Measurements from ENCODE around the gene KAT2B. TPM values are rescaled to one million over a fixed set of nuclear protein-coding genes. Genes with fewer than 3 reads are reported as not detected.

The KAT2B gene
- total RNA-seq, 1 experiment from 2014 or later, result 3.7 TPM

- DNase-seq (ENCODE audit: low read depth, low spot score) (no peak), ATAC-seq (no peak)
- Histone ChIP-seq H4K20me1 (ENCODE audit: insufficient read depth) (no peaks in the 10 kb centered on the region), H3K4me2 (ENCODE audit: low read length) (no peak overlapping the region), H3K9me3 (ENCODE audit: control insufficient read depth in 1 of 2, insufficient read depth in 1 of 2, low read depth in 1 of 2, low read length in 2 of 2) (no peaks in the 10 kb centered on the region), H3K36me3 (ENCODE audit: control insufficient read depth in 1 of 2, insufficient read depth in 2 of 2, low read length in 2 of 2) (no peaks in the 10 kb centered on the region), H2AFZ (ENCODE audit: low read depth, low read length, poor library complexity, severe bottlenecking) (no peak overlapping the region), H3K4me1 (ENCODE audit: control insufficient read depth in 1 of 2, insufficient read depth in 2 of 2, low read length in 2 of 2) (no peaks in the 10 kb centered on the region), H3K9me2 (ENCODE audit: insufficient read depth) (no peaks in the 10 kb centered on the region), H3K27ac (ENCODE audit: low read depth, low read length) (no peak overlapping the region), H3K79me2 (ENCODE audit: insufficient read depth, low read length) (no peaks in the 10 kb centered on the region), H3K4me3 (replicated peaks in 1 of 2; ENCODE audit: low read depth in 1 of 2, low read length in 2 of 2) (no peak overlapping the region), H3K9ac (ENCODE audit: low read length) (no peak overlapping the region), H3K27me3 (ENCODE audit: insufficient read depth, low read length) (no peaks in the 10 kb centered on the region)
- intact Hi-C loops (cut with micrococcal nuclease), result no loop called here
- ChIA-PET RAD21 (ENCODE audit: low non-redundant PET in 1 of 2, low total read pairs in 2 of 2, uncharacterized antibody in 2 of 2, unreplicated experiment in 2 of 2) (no interaction called here), CTCF (no interaction called here), POLR2A (no interaction called here)
- TF ChIP-seq, protein P1, sequence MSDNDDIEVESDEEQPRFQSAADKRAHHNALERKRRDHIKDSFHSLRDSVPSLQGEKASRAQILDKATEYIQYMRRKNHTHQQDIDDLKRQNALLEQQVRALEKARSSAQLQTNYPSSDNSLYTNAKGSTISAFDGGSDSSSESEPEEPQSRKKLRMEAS (IDR thresholded peaks at IDR 0.05), result no peak
- TF ChIP-seq RAD21 (IDR thresholded peaks at IDR 0.05; ENCODE audit: low read depth) (no peak), JUND (IDR thresholded peaks at IDR 0.05) (no peak)
- TF ChIP-seq, protein P2, sequence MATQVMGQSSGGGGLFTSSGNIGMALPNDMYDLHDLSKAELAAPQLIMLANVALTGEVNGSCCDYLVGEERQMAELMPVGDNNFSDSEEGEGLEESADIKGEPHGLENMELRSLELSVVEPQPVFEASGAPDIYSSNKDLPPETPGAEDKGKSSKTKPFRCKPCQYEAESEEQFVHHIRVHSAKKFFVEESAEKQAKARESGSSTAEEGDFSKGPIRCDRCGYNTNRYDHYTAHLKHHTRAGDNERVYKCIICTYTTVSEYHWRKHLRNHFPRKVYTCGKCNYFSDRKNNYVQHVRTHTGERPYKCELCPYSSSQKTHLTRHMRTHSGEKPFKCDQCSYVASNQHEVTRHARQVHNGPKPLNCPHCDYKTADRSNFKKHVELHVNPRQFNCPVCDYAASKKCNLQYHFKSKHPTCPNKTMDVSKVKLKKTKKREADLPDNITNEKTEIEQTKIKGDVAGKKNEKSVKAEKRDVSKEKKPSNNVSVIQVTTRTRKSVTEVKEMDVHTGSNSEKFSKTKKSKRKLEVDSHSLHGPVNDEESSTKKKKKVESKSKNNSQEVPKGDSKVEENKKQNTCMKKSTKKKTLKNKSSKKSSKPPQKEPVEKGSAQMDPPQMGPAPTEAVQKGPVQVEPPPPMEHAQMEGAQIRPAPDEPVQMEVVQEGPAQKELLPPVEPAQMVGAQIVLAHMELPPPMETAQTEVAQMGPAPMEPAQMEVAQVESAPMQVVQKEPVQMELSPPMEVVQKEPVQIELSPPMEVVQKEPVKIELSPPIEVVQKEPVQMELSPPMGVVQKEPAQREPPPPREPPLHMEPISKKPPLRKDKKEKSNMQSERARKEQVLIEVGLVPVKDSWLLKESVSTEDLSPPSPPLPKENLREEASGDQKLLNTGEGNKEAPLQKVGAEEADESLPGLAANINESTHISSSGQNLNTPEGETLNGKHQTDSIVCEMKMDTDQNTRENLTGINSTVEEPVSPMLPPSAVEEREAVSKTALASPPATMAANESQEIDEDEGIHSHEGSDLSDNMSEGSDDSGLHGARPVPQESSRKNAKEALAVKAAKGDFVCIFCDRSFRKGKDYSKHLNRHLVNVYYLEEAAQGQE (IDR thresholded peaks at IDR 0.05; ENCODE audit: low read depth), result no peak
- no TSS peak for BruUV-seq (replicated peaks)
Observed at GRCh38 chr3:20091331-20092047, 51.2 kb downstream of the KAT2B start.

DNA sequence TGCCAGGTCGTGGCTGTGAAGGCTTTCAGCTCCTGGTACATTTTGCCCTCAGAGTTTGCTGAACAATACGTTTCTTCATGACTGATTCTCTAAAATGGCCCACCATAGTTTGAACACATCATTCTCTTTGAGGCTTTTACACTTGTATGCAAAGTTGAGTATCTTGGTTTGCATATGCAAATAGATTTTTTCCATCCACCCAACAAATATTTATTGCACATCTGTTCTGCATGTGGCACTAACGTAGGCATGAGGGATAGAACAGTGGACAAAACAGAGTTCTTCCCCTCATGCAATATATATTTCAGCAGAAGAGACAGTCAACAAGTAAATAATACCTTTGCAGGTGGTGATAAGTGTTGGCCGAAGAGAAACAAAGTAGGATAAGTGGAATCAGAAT, 55.2 kb downstream of the KAT2B start:
- no peaks in the 10 kb centered on the region for H3K27me3 ChIP-seq (ENCODE audit: insufficient read depth, low read length)
- no peaks in the 10 kb centered on the region for H3K79me2 ChIP-seq (ENCODE audit: insufficient read depth, low read length)
- H3K4me3 ChIP-seq (replicated peaks in 1 of 2; ENCODE audit: low read depth in 1 of 2, low read length in 2 of 2), result no peak overlapping the region
- intact Hi-C loops (cut with micrococcal nuclease), result no loop called here
- ChIA-PET CTCF (no interaction called here), POLR2A (no interaction called here), RAD21 (ENCODE audit: low non-redundant PET in 1 of 2, low total read pairs in 2 of 2, uncharacterized antibody in 2 of 2, unreplicated experiment in 2 of 2) (no interaction called here)
- no peaks in the 10 kb centered on the region for H4K20me1 ChIP-seq (ENCODE audit: insufficient read depth)
- H3K9ac ChIP-seq (ENCODE audit: low read length), result no peak overlapping the region
- H3K36me3 ChIP-seq (ENCODE audit: control insufficient read depth in 1 of 2, insufficient read depth in 2 of 2, low read length in 2 of 2), result no peaks in the 10 kb centered on the region
- no peak overlapping the region for H3K27ac ChIP-seq (ENCODE audit: low read depth, low read length)
- H3K4me2 ChIP-seq (ENCODE audit: low read length), result no peak overlapping the region
- H2AFZ ChIP-seq (ENCODE audit: low read depth, low read length, poor library complexity, severe bottlenecking), result no peak overlapping the region
- H3K9me3 ChIP-seq (ENCODE audit: control insufficient read depth in 1 of 2, insufficient read depth in 1 of 2, low read depth in 1 of 2, low read length in 2 of 2), result no peaks in the 10 kb centered on the region
- no peak for ATAC-seq
- DNase-seq (ENCODE audit: low read depth, low spot score), result no peak
- no peaks in the 10 kb centered on the region for H3K4me1 ChIP-seq (ENCODE audit: control insufficient read depth in 1 of 2, insufficient read depth in 2 of 2, low read length in 2 of 2)
- H3K9me2 ChIP-seq (ENCODE audit: insufficient read depth), result no peaks in the 10 kb centered on the region
- BruUV-seq (replicated peaks), result no TSS peak
- no peak for TF ChIP-seq EZH2phosphoT487 (IDR thresholded peaks at IDR 0.05; ENCODE audit: borderline replicate concordance)
- TF ChIP-seq ZNF274 (IDR thresholded peaks at IDR 0.05; ENCODE audit: low read depth, low read length), result no peak
- TF ChIP-seq TCF7L2 (IDR thresholded peaks at IDR 0.05; ENCODE audit: borderline replicate concordance, extremely low read depth, insufficient read depth, insufficient read length), result no peak
- TF ChIP-seq, protein P3, sequence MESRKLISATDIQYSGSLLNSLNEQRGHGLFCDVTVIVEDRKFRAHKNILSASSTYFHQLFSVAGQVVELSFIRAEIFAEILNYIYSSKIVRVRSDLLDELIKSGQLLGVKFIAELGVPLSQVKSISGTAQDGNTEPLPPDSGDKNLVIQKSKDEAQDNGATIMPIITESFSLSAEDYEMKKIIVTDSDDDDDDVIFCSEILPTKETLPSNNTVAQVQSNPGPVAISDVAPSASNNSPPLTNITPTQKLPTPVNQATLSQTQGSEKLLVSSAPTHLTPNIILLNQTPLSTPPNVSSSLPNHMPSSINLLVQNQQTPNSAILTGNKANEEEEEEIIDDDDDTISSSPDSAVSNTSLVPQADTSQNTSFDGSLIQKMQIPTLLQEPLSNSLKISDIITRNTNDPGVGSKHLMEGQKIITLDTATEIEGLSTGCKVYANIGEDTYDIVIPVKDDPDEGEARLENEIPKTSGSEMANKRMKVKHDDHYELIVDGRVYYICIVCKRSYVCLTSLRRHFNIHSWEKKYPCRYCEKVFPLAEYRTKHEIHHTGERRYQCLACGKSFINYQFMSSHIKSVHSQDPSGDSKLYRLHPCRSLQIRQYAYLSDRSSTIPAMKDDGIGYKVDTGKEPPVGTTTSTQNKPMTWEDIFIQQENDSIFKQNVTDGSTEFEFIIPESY (IDR thresholded peaks at IDR 0.05; ENCODE audit: extremely low read depth, insufficient replicate concordance, low read length), result no peak
- TF ChIP-seq, protein P2 (IDR thresholded peaks at IDR 0.05; ENCODE audit: low read depth), result no peak
- TF ChIP-seq FOSL1 (IDR thresholded peaks at IDR 0.05; ENCODE audit: low read depth), result no peak
